ENCODE measurements around the gene TAGAP.
"Not testable (repeated sequence)": the region's sequence is repeated elsewhere in the genome, so short reads cannot be mapped to it uniquely, and the experiment has no call there.

Gene TAGAP

DNA sequence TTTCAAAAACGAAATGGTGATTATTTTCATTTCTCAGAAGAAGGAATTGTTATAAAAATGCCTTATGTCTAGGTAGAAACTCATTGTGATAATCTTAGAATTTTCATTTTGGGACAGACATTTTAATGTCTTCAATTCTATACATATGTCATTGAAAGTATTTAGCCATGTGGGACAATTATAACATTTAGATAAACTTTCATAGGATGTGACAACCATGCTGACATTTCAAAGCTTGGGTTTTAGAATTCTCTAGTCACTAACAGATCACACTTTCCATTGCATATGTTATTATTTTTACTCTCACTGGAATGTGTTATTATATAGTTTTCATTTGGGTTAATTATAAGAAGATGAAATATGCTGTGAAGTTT is 4.9 kb downstream of the TAGAP start:
- no peak for TF ChIP-seq NFRKB (IDR thresholded peaks at IDR 0.05)
- TF ChIP-seq SP1 (IDR thresholded peaks at IDR 0.05): no peak
- TF ChIP-seq FOXK2 (IDR thresholded peaks at IDR 0.05): no peak
- no peak for TF ChIP-seq TARDBP (IDR thresholded peaks at IDR 0.05)
- no peak for TF ChIP-seq FOXM1 (IDR thresholded peaks at IDR 0.05; ENCODE audit: borderline replicate concordance)
- no peak for TF ChIP-seq CTBP1 (IDR thresholded peaks at IDR 0.05; ENCODE audit: borderline replicate concordance)
- no peak for TF ChIP-seq HDGF (IDR thresholded peaks at IDR 0.05; ENCODE audit: borderline replicate concordance)
- TF ChIP-seq ELF4 (IDR thresholded peaks at IDR 0.05): no peak
- TF ChIP-seq, protein P1, sequence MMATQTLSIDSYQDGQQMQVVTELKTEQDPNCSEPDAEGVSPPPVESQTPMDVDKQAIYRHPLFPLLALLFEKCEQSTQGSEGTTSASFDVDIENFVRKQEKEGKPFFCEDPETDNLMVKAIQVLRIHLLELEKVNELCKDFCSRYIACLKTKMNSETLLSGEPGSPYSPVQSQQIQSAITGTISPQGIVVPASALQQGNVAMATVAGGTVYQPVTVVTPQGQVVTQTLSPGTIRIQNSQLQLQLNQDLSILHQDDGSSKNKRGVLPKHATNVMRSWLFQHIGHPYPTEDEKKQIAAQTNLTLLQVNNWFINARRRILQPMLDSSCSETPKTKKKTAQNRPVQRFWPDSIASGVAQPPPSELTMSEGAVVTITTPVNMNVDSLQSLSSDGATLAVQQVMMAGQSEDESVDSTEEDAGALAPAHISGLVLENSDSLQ (IDR thresholded peaks at IDR 0.05): no peak
- no peak for TF ChIP-seq L3MBTL2 (conservative IDR thresholded peaks at IDR 0.05)
- TF ChIP-seq ZNF384 (IDR thresholded peaks at IDR 0.05): no peak
- no peak for TF ChIP-seq SUZ12 (IDR thresholded peaks at IDR 0.05)
- ChIA-PET CTCF (interaction anchor here (1.2 to 2.5 kb wide), 2 partner anchors 64 to 70 kb away, joined by 6 to 7 read pairs; no protein-coding TSS in a partner anchor), POLR2A (no interaction called here)
- DNase-seq (ENCODE audit: extremely low spot score): no peak

DNA sequence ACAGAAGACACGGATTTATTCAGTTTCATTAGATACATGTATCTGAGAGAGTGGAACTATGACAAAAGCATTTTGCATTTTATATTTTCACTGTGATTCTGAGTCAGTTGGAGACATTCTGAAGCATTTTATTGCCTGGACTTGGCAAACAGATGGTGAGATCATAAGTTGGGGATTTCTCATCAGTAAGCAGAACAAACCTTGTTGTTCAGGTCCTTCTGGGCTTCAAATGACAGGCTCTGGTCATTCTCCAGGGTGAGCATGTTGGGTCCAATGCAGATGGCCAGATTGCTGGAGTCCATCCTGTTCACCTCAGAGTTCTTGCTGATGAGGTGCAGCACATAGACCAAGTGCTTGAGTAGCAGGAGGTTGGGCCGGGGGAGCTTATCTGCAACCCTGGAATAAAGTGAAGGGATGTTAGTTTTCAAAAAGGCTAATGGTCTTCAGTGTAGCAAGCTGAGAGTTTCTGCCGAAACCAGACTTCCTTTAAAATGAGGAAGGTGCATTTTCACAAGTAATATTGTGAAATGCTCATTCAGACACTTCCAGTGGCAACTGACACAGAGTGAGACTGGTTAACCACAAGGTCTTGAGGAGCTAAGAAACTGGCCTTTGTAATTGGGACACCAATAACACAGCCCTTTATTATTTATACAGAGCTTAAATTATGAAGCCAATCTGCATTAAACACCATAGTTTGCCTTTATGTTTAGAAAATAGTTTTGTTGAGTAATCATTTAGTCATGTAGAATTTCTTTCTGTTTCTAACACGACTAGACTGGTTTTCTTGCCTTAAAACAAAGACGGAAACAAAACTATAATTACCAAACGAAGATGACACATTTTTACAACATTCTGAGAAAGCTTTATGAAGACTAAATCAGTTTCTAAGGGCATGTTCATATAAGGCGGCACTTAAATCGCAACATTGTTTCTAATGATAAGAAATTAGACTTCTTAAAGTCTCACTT is 5.6 kb downstream of the TAGAP start:
- POLR2A ChIA-PET: no interaction called here
- CTCF ChIA-PET: interaction anchor here (1.2 to 2.5 kb wide), 2 partner anchors 65 to 71 kb away, joined by 6 to 7 read pairs; no protein-coding TSS in a partner anchor
- no peak for DNase-seq (ENCODE audit: extremely low spot score)
- TF ChIP-seq FOXM1 (IDR thresholded peaks at IDR 0.05; ENCODE audit: borderline replicate concordance) (no peak), HDGF (IDR thresholded peaks at IDR 0.05; ENCODE audit: borderline replicate concordance) (no peak), FOXK2 (IDR thresholded peaks at IDR 0.05) (no peak)
- TF ChIP-seq, protein P1 (IDR thresholded peaks at IDR 0.05): no peak

DNA sequence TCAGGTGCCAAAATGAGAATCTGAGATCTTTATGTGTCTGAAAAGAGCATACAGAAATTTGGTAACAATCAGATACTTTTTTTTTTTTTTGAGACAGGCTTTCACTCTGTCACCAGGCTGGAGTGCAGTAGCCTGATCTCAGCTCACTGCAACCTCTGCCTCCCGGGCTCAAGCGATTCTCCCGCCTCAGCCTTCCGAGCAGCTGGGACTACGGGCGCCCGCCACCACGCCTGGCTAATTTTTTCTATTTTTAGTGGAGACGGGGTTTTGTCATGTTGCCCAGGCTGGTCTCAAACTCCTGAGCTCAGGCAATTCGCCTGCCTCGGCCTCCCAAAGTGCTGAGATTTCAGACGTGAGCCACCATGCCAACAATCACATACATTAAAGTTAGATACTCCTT is 6.5 kb downstream of the TAGAP start:
- DNase-seq (ENCODE audit: extremely low spot score); POLR2A ChIA-PET: not testable (repeated sequence)
- CTCF ChIA-PET: interaction anchor here (1.0 kb wide), 1 partner anchor 96 kb away, joined by 4 read pairs; no protein-coding TSS in a partner anchor

DNA sequence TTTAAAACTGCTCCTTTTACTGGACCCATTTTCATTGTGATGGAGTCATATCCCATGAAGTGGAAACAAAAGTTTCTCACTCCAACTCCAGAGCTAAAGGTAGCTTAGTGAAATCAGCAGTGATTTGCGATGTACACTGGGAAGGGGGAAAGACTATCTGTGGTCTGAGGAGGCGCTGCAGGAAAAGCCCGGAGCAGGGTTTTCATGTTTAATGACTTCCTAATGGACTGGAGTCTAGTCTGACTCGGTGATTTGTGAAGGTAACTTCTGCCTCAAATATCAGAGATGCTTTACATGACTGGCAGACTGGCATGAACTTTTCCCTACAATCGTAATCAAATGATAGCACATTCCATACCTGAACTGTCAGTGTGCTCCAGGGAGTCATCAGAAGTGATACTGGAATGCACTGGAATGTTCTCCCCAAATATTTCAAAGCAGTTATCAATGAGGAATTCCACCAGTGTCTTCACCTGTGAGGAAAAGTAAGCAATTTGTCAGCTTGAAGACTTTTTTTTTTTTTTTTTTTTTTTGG is 7.0 kb downstream of the TAGAP start:
- DNase-seq (ENCODE audit: extremely low spot score): no peak
- TF ChIP-seq BHLHE40 (IDR thresholded peaks at IDR 0.05; ENCODE audit: borderline replicate concordance) (no peak), CTBP1 (IDR thresholded peaks at IDR 0.05; ENCODE audit: borderline replicate concordance) (no peak), ELF4 (IDR thresholded peaks at IDR 0.05) (no peak), ARNT (IDR thresholded peaks at IDR 0.05) (no peak), FOXK2 (IDR thresholded peaks at IDR 0.05) (no peak), LEF1 (IDR thresholded peaks at IDR 0.05; ENCODE audit: borderline replicate concordance) (no peak), FOXM1 (IDR thresholded peaks at IDR 0.05; ENCODE audit: borderline replicate concordance) (no peak), SUZ12 (IDR thresholded peaks at IDR 0.05) (no peak), HDGF (IDR thresholded peaks at IDR 0.05; ENCODE audit: borderline replicate concordance) (no peak), NFRKB (IDR thresholded peaks at IDR 0.05) (no peak), FOXA1 (IDR thresholded peaks at IDR 0.05) (no peak), TARDBP (IDR thresholded peaks at IDR 0.05) (no peak), SP1 (IDR thresholded peaks at IDR 0.05) (no peak)
- TF ChIP-seq, protein P1 (IDR thresholded peaks at IDR 0.05): no peak
- ChIA-PET POLR2A (no interaction called here), CTCF (interaction anchor here (1.0 kb wide), 1 partner anchor 97 kb away, joined by 4 read pairs; no protein-coding TSS in a partner anchor)

DNA sequence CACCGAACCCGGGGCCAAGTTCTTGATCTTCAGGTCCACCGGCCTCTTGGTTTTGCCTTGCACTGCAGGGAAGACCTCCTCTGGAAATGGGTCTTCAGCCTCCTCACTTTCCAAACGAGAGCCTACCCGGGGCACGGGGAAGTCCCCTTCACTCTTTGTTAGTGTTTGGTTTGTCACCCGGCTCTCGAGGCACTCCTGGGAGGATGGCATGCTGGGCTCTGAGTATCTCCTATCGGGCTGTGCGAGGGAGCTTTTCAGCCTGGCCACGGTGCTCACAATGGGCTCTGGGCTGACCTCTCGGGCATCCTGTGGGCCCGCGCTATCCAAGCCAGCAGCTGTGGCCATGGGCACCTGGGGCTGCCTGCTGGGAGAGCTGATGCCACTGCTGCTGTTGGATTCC is 8.1 kb downstream of the TAGAP start:
- ChIA-PET CTCF (no interaction called here), POLR2A (interaction anchor here (0.6 kb wide), 1 partner anchor 18 kb away, joined by 3 read pairs; no protein-coding TSS in a partner anchor)
- no peak for TF ChIP-seq TARDBP (IDR thresholded peaks at IDR 0.05)
- no peak for TF ChIP-seq ARNT (IDR thresholded peaks at IDR 0.05)
- no peak for TF ChIP-seq NFRKB (IDR thresholded peaks at IDR 0.05)
- TF ChIP-seq SP1 (IDR thresholded peaks at IDR 0.05): no peak
- no peak for TF ChIP-seq ZNF384 (IDR thresholded peaks at IDR 0.05)
- TF ChIP-seq, protein P1 (IDR thresholded peaks at IDR 0.05): no peak
- no peak for TF ChIP-seq FOXK2 (IDR thresholded peaks at IDR 0.05)
- no peak for TF ChIP-seq ELF4 (IDR thresholded peaks at IDR 0.05)
- TF ChIP-seq HDGF (IDR thresholded peaks at IDR 0.05; ENCODE audit: borderline replicate concordance): no peak
- no peak for DNase-seq (ENCODE audit: extremely low spot score)

DNA sequence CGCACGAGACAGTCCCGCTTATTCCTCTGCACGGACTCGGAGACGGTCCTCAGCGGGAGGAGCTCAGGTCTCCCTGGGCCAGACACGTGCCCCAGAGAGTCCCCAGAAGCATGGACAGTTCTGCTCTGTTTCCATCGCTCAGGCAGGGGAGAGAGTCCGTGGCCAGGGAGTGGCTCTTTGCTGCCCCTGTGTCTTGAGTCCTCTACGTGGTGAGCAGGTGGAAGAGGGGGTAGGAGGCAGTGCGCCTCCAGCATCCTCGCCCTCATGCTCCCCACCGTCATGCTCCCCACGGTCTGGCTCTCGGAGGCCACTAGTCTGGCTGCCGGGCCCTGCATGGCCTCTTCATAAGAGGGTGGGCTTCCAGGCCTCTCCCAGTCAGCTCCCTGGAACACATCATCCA is 8.9 kb downstream of the TAGAP start:
- ChIA-PET CTCF (no interaction called here), POLR2A (no interaction called here)
- no peak for DNase-seq (ENCODE audit: extremely low spot score)
- no peak for TF ChIP-seq HDGF (IDR thresholded peaks at IDR 0.05; ENCODE audit: borderline replicate concordance)
- TF ChIP-seq ZNF384 (IDR thresholded peaks at IDR 0.05): no peak
- TF ChIP-seq SP1 (IDR thresholded peaks at IDR 0.05): no peak
- no peak for TF ChIP-seq FOXM1 (IDR thresholded peaks at IDR 0.05; ENCODE audit: borderline replicate concordance)

Measured in HEK293T (cell line).